Ammon's horn (tissue), 1 donor: Measurements from ENCODE around the gene CDK6.
"Not testable (repeated sequence)": the region's sequence is repeated elsewhere in the genome, so short reads cannot be mapped to it uniquely, and the experiment has no call there.

Experiments
- DNase-seq: peaks from one replicate; pipeline ENCODE4 v3.0.0-alpha.2; 2016; ENCODE audit warnings: low spot score

The CDK6 gene

DNA sequence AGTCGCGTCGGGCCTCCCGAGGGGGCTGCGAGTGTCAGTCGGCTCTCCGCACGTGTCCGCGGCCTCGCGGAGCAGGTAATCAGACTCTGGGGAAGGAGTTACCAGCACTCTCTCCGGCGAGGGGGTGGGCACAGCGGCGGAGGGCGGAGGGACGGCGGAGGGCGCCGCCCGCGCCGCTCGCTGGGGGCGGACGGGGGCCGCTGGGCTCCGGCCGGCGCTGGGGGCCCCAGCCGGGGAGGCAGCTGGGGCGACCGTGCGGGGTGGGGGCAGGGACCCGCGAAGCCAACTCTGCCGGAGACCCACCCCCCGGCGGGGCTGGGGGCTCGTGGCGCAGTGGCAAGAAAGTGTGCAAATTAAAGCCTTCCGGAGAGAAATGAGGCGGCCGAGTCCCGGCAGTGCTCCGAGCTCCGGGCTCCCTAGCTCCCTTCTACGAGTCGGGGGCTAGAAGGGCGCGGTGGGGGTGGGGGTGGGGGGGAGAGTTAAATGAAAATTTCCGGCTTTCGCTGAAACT is at the start of gene CDK6:
CDK6 (minus strand) TSS at position 85 of the 511 bp plus-strand sequence. CDS start 3,250 bp downstream, outside the sequence.
- no peak for DNase-seq

DNA sequence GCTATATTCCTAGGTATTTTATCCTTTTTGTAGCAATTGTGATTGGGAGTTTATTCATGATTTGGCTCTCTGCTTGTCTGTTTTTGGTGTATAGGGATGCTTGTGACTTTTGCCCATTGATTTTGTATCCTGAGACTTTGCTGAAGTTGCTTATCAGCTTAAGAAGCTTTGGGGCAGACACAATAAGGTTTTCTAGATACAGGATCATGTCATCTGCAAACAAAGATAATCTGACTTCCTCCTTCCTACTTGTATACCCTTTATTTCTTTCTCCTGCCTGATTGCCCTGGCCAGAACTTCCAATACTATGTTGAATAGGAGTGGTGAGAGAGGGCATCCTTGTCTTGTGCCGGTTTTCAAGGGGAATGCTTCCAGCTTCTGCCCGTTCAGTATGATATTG is 49.7 kb upstream of the CDK6 start:
- not testable (repeated sequence) for DNase-seq

DNA sequence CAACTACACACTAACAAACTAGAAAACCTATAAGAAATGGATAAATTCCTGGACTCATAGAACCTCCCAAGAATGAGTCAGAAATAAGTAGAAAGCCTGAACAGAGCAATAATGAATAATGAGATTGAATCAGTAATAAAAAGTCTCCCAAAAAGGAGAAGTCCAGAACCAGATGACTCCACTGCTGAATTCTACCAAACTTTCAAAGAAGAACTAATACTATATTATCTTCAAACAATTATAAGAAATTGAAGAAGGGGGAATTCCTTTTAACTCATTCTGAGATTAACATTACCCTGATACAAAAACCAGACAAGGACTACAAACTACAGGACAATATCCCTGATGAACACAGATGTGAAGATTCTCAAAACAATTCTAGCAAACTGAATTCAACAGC is 47.8 kb upstream of the CDK6 start:
- DNase-seq, result no peak

DNA sequence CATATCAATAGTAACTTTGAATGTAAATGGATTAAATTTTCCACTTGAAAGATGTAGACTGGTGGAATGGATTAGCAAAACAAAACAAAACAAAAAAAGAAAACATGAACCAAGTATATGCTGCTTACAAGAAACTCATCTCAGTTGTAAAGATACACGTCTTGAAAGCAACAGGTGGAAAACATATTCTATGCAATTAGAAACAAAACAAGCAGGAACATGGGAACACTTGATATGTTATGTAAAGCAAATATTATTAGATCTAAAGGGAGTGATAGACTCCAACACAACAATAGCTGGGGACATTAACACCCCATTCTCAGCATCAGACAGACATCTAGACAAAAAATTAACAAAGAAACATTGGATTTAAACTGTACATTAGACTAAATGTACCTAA is 46.4 kb upstream of the CDK6 start:
- no peak for DNase-seq

DNA sequence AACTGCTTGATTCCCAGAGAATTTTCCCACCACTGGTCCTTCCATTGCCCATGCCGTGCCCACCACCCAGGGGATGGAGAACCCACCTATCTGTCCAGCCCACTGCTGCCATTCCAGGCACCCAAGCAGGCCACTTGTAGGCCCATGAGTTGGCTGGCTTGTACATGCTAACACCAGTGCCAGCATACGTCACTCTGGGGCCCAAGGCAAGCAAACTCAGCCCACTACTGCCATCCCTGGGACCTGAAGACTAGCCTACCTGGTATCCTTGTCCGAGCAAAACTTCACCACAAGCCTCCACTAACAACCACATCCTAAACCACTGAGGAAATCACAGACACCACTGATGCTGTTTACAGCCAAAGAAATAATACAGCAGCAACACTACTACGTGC is 44.7 kb upstream of the CDK6 start:
- no peak for DNase-seq

DNA sequence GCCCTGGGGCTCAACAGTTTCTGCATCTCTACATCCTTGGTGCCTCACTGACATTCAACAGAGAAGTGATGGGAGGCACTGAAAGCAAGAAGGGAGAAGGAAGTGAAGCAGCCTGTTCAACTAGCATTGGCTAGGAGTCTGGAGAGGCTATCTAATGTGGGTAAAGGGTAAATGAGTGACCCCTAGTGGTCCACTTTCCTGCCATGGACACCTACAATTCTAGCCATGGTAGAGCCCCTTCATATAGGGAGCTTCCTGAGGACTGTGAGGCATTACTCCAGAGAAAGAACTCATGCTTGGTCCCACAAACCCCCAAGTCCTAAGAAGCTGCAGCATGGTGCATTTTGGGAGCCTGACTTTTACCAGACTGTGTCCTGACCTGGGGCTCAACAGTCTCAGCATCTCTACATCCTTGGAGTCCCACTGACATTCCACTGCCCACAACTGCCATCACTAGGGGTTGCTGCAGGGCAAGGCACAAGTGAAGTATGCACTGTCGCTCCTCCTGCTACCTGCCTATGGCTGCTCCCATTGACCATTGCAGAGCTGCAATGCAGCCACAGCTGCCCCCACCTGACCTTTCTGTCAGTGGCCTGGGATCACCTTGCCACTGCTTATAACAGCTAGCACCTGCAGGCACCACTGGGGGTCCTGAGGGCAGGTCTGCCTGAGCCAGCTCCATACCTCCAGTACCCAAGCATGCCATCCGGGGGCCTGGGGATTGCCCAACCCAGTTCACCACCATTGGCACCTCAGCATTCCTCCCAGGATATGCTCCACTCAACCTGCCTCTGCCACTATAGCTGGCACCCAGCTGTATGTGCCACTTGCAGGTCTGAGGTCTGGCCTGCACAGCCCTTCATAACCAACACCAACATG is 44.1 kb upstream of the CDK6 start:
- peak; percentile 44 for DNase-seq

DNA sequence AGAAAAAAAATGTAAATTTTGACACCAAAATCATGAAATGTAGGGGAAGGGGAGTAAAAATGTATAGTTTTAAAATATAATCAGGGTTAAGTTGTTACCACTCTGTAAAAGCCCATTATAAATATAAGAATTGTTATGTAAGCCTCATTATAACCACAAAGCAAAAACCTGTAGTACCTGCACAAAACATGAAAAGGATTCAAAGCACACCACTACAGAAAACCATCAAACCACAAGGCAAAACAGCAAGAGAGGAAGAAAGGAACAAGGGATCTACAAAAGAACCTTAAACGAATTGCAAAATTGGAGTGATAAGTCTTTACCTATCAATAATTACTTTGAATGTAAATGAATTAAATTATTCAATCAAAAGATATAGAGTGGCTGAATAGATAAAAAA is 41.0 kb upstream of the CDK6 start:
- DNase-seq, result no peak

DNA sequence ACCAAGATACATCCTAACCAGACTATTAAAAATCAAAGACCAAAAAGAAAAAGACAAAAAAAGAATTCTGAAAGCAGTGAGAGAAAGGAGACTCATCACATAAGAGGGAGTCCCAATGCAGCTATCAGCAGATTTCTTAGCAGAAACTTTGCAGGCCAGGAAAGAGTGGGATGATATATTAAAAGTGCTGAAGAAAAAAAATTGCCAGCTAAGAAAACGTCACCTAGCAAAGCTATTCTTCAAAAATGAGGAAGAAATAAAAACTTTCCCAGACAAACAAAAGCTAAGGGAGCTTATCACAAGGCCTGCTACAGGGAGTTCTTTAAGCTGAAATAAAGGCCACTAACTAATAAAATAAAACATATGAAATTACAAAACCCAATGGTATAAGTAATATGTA is 40.5 kb upstream of the CDK6 start:
- no peak for DNase-seq

DNA sequence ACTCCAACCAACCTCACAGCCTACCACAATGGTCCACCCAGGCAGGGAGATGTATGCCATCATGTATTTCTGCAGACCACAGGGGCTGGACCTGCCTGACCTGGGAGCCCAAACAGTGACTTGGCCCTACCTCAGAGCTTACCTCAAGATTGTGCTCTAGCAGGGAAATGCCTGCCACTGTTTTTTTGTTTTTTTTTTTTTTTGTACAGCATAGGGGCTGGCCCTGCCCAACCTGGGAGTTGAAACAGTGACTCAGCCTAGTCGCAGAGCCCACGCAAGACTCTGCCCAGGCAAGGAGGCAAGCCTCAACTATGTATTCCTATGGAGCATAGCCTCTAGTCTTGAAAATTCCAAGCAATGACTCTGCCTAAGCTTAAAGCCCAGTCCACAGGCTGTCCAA is 39.3 kb upstream of the CDK6 start:
- no peak for DNase-seq

DNA sequence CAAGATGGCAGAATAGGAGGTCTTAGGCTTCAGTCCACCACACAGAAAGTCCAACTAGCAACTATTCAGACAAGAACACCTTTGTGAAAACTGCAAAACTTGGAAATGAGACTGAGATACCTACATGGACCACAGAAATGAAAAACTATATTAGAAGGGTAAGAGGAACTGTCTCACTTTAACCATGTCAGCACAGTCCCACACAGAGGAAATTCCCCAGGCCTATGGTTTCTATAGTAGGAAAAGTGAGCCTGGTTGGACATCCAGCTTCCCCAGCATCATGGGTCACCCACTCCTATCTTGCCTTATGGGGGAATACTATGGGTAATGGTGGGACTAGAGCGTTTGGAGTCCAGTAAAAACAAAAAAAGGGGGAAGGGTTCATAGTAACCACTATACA is 38.8 kb upstream of the CDK6 start:
- no peak for DNase-seq

DNA sequence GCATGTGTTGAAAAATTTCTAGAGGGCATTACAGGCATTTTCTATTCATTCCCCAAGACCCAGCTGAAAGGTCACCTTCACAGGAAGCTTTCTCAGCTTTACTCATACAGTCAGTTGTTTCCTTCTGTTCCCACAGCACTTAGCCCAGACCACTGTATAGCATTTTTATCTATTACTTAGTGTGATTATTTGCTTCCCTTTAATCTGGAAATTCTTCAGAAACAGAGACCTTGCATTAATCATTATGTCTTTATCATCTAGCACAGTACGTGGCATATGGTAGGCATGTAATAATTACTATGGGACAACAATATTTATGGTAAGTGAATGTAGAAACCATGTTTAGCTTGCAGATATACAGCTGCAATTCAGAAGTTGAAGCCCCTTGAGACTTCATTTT is 38.2 kb upstream of the CDK6 start:
- DNase-seq, result no peak

DNA sequence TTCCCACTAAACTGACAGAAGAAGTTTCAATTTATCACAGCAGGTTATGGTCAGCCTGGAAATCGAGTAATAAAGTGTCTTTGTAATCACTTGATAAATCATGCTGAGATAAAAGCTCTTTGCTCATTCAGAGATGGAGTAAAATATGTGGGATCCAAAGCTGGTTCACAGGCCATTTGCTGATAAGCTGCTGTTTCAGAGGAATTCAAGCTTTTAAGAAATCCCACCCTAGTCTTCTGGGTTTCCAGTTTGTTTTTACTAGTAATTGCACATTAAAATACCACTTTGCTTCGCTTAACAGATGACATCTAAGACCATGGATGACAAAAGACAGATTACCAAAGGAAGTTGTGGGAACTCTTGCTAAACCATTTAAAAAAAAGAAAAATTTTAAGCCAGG is 37.4 kb upstream of the CDK6 start:
- no peak for DNase-seq

DNA sequence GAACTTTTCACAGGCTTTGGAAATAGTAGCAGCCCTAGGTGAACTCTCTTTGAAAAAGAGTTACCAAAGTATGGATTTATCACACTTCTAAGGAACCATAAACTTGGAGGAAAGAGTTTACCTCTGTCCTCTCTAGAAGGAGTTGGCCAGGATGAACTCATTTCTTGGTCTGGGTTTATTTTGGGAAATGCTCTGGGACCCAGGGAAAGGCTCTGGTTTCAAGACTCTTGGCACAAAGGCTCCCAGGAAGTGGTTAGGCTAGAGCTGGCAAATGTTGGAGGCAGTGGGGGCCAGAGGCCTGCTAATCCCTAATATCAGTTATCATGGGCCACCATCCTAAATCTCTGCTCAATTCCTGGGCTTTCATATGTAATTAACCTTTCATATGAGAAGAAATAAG is 36.3 kb upstream of the CDK6 start:
- no peak for DNase-seq

DNA sequence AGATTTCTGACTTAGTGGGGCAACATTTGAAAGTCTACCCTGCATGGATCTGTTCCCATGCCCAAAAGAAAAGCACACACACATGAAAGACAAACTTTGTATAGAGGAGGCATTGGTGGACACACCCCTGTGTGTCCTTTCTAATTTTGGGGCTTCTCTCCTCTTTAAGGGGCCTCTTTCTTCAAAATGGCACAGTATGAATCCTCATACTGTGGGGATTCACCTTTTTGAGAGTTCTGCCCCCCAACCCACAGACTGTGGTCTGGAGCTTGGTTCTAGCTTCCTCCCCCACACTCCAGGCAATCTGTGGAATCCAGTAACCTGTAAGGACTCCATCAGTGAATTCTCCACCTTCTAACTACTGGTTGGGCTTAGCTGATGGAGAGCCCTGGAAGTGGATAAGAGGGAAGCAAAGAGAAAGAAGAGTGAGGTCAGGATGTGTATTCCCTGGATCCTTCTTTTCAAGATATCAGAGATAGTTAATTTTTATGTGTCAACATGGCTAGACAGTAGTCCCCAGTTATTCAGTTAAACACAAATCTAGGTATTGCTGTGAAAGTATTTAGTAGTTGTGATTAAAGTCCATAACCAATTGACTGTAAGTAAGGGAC is 32.4 kb upstream of the CDK6 start:
- DNase-seq, result no peak

DNA sequence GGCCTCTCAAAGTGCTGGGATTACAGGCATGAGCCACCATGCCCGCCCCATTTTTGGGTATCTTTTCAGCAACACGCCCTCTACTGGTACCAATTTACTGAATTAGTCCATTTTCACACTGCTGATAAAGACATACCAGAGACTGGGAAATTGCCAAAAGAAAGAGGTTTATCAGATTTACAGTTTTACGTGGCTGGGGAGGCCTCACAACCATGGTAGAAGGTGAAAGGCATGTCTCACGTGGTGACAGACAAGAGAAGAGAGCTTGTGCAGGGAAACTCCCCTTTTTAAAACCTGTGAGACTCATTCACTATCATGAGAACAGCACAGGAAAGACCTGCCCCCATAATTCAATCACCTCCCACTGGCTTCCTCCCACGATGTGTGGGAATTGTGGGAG is 27.8 kb upstream of the CDK6 start:
- DNase-seq, result not testable (repeated sequence)

DNA sequence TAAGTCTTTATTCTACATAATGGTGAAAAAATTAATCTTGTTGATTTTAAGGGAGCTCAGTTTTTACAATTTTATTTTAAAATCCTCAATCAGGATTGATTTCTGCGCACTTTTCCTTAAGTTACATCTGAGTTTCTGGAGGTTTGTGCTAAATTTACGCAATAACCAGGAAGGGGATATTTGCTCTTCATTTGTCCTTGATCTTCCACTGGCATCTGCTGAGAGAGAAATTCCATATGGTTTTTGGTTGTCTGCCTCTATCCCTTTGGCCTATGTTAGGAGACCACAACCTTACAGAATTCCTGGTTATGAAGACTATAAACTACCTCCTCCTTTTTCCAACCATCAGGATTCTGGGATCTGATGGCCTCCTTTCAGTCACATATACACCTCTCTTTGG is 20.1 kb upstream of the CDK6 start:
- DNase-seq, result no peak

DNA sequence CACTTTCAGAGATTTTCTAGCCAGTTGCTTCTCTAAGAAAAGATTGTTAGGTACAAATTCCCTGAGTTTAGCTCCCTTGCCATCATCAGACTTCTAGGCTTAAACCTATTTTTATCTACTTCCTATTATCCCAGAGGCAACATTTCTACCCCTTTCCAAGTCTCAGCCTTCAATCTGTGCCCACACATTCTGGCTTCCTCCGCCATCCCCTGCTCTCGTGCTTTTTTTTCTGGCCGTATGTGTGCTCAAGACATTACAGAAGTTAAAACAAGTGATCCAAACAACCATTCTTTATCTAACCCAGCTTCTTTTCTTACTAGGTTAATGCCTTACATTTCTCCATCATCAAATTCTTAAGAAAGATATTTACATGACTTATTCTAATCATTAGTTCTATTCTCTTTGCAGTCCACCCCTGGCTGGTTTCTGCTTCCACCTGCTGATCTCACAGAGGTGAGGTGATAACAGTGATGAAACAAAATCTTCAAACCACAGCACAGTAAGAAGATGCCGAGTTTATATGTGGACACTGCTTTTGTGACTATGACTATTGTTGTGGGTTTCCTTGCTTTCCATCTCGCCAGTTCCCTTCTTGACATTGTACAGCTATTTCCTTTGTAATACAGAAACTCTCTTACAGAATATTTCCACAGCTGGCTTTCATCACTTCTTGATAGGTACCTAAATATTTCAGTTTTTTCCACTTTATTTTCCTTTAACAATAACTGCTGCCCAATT is 18.3 kb upstream of the CDK6 start:
- DNase-seq, result no peak

DNA sequence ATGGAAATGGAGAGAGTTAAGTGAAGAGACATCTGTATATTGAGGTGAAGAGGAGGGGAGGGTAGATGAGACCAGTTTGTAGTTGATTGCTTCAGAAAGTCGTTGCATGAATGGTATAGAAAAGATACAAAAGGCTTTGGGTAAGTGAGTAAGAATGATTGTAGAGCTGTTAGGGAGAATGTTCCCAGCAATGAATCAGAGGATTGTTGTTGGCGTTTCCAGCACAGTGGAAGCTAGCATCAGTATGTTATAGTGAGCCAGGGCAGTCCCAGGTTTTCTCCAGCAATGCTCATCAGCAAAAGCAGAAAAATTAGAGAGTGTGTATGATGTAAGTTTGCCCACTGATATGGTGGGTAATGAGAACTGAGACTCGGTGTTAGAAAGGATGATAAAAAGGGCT is 15.4 kb upstream of the CDK6 start:
- DNase-seq, result no peak

DNA sequence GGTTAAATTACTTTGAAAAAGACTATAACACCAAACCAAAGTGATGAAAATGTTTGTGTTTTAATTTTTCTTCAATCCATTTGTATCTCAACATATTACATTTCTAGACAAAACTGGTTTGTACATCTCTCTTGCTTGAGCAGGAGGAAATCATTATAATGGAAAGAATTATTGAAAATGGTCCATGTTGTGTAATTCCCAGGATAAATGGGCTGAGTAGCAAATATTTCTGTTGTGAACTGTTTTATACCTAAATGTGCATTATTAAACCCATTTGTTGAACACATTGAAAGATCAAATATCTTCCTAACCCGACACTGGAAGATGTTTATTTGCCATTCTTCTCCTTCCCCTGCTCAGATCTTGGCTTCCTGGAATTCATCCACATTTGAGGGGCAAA is 14.1 kb upstream of the CDK6 start:
- no peak for DNase-seq

DNA sequence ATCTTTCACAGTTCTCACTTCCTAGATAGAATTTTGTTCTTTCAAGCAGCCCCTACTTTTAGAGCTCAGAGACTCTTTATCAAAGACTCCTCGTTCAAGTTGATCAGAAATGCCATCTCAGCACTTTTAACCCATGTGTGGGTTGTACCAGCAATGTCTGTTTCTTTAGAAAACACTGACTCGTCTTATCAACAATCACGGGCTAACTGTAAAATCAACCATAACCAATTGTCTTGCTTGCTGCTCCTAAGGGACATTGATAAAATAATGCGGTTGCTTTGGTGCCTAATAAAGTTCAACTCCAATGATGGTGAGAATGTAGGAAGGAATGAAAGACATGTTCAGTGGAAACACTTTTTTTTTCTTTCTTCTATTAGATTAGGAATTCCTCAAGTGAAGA is 12.9 kb upstream of the CDK6 start:
- no peak for DNase-seq

DNA sequence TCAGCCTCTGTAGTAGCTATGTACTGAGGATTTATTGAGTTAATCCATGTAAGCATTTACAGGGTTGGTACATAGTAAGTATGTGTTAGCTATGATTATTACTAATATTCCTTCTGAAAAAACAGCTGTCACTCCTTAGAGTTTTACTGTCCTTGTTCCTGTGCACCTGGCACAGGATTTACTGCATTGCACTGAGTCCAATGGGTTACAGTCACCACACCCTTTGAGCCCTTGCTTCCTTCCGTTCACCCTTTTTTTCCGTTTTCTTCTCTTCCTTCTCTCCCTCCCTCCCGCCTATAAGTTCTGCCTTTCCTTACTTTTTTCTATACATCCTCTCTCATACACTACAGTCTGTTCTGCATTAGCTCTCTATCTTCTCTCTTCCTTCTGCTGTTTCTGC is 12.5 kb upstream of the CDK6 start:
- DNase-seq, result no peak

DNA sequence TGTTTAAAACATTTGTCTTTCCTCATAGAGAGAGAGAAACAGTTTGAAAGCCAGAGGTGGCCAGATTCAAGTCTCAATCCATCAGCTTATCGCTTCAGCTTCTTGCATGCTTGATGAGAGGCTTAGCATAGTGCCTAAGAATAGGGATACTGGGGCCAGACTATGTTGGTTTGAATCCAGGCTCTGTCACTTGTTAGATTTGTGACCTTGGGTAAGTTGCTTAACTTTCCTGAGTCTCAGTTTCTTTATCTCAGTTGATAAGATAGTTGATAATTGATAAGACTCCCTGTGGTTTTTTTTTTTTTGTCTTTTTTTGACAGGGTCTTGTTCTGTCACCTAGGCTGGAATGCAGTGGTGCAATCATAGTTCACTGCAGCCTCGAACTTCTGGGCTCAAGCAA is 12.1 kb upstream of the CDK6 start:
- DNase-seq, result no peak

DNA sequence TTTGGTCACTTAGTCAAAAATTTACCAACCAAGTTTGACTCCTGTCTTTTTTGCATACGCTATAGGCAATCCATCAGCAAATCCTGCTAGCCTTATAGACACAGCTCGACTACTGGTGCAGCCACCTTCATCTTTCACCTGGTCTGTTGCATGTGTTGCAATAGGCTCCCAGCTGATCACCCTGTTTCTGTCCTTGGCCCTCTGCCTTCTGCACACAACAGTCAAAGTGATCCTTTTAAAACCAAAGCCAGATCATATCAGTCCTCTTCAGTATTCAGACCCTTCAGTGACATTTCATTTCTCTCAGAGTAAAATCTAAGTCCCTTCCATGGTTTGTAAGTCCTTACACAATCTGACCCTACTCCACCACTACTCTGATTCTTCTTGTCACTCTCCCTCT is 10.9 kb upstream of the CDK6 start:
- DNase-seq, result no peak
